A673 (cell line): ENCODE measurements around the gene INTS1. TPM values are rescaled to one million over a fixed set of nuclear protein-coding genes. Genes with fewer than 3 reads are reported as not detected.

Experiments
- BruUV-seq: library from RNA; stranded (reverse); fragments of 400-500 nt; replicated peaks from 2 replicates; lab custom pipeline; 2021; lab: Mats Ljungman, UMichigan
- CTCF ChIA-PET: fragments of 300-600 bp; sonication (Branson Sonifier 250); formaldehyde crosslinking; loops from one replicate; lab custom pipeline; 2022; ENCODE audit warnings: antibody characterized with exemption; lab: Charles Lee
- POLR2A ChIA-PET: fragments of 300-600 bp; sonication (Branson Sonifier 250); formaldehyde crosslinking; loops from one replicate; lab custom pipeline; 2022; ENCODE audit warnings: antibody characterized with exemption; ENCODE audit not compliant: low non-redundant PET; lab: Charles Lee
- DNase-seq: peaks from one replicate; pipeline ENCODE4 v3.0.0-alpha.2; 2015; ENCODE audit warnings: low spot score
- H3K27ac ChIP-seq: fragments of 200-600 bp; sonication (generic); 2 replicates; pipeline ENCODE4 v1.5.1; 2016; ENCODE audit warnings: mixed run types, low read depth, mild to moderate bottlenecking, mixed read lengths, antibody characterized with exemption, low read length; ENCODE audit not compliant: poor library complexity, severe bottlenecking
- H3K27me3 ChIP-seq: fragments of 200-600 bp; sonication (generic); replicated peaks from 2 replicates; pipeline ENCODE4 v1.6.1; 2017; ENCODE audit warnings: mixed run types, low read depth, mild to moderate bottlenecking, mixed read lengths, antibody characterized with exemption, low read length; ENCODE audit not compliant: insufficient read depth, poor library complexity
- H3K36me3 ChIP-seq: fragments of 200-600 bp; sonication (generic); 2 replicates; pipeline ENCODE4 v1.6.1; 2016; ENCODE audit warnings: mixed run types, mild to moderate bottlenecking, mixed read lengths, antibody characterized with exemption, low read length; ENCODE audit not compliant: insufficient read depth, poor library complexity, severe bottlenecking
- H3K4me1 ChIP-seq: fragments of 200-600 bp; sonication (generic); 2 replicates; pipeline ENCODE4 v1.6.1; 2017; ENCODE audit warnings: mixed run types, mild to moderate bottlenecking, mixed read lengths, antibody characterized with exemption, low read length; ENCODE audit not compliant: insufficient read depth, poor library complexity, severe bottlenecking
- H3K4me3 ChIP-seq: fragments of 200-600 bp; sonication (generic); 2 replicates; pipeline ENCODE4 v1.5.1; 2016; ENCODE audit warnings: low read depth, mixed run types, mild to moderate bottlenecking, mixed read lengths, low read length; ENCODE audit not compliant: poor library complexity, severe bottlenecking
- H3K9me3 ChIP-seq: fragments of 200-600 bp; sonication (generic); 2 replicates; pipeline ENCODE4 v1.6.1; 2016; ENCODE audit warnings: mixed run types, low read depth, mild to moderate bottlenecking, mixed read lengths, antibody characterized with exemption, low read length; ENCODE audit not compliant: poor library complexity, severe bottlenecking
- EZH2 ChIP-seq: fragments of 200-600 bp; sonication (generic); IDR thresholded peaks from 2 replicates; pipeline ENCODE4 v1.6.1; 2017; ENCODE audit warnings: borderline replicate concordance, low read depth, mild to moderate bottlenecking, mixed read lengths, antibody characterized with exemption, low read length; ENCODE audit not compliant: poor library complexity, severe bottlenecking
- intact Hi-C: fragments of 100-400 bp; cut with micrococcal nuclease; formaldehyde crosslinking; loops from one replicate; pipeline ENCODE4 v1.10.0; 2022; ENCODE audit not compliant: unreplicated experiment
- total RNA-seq: library from RNA; stranded (reverse); gene quantifications from 2 replicates; pipeline ENCODE4 v1.2.3, GENCODE V29; 2021
- TF ChIP-seq, protein P1 (sequence below): fragments of 300-800, 200-600 bp; sonication (generic); conservative IDR thresholded peaks from 2 replicates; pipeline ENCODE4 v1.5.1; 2017; ENCODE audit warnings: low read depth, mild to moderate bottlenecking, antibody characterized with exemption, low read length, moderate library complexity, mixed read lengths

INTS1 gene
- total RNA-seq, 1 experiment from 2014 or later, result 129 TPM

DNA sequence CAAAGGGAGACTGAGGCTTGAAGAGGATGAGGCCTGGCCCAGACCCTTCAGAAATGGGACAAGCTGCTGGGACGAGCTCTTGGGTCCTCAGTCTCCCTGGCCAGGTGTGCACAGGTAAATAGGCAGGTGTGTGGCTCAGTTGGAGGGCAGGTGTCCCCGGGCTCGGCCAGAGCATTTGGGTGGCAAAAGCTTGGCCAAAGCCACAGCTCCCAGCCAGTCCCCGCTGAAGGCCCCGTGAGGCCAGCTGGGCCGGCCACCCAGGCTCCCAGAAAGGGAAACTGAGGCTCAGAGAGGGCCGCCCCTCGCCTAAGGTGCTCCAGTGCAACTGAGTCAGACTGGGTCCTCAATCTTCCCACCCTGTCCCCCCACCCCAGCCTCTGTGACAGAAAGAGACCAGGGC lies 82.2 kb downstream of the INTS1 start:
- intact Hi-C loops, result no loop called here
- POLR2A ChIA-PET, result interaction anchor here (0.6 kb wide), 1 partner anchor 10 kb away, joined by 3 read pairs; no protein-coding TSS in a partner anchor
- no peak overlapping the region for H3K4me3 ChIP-seq

DNA sequence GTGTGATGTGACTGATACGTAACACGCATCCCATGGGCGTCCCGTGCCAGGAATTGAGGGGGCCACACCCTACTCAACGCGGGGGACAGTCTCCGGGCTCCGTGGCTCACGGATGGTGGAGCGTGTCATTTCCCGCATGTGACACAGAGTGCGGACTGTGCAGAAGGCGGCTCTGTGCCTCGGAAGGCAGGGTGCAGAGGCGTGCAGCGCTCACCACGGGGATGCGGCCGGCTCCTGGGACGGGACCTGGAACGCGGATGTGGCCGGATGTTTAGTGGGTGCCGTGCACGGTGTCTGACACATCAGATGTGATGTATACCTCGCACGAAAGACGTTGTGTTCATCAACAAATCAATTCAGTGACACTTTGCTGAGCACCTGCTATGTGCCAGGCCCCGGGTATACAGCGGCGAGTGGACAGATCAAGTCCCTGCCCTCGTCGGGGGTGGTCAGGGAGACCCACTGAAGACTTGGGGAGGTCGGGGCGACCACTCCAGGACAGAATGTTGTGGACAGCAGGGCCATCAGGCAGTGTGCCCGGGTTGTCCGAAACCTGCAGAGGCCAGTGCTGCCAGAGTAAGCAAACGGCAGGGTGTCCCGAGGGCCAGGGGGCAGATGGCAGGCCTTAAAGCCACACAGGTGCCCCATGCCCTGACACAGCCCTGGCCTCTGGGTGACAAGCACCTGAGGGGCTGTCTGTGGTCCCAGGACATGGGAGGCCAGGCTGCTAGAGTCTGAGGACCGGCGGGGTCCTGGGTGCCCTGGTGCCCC lies 83.0 kb downstream of the INTS1 start:
- no TSS peak for BruUV-seq
- intact Hi-C loops, result no loop called here
- DNase-seq, result no peak
- Histone ChIP-seq H3K27ac (no peak overlapping the region), H3K27me3 (no peaks in the 10 kb centered on the region), H3K9me3 (no peaks in the 10 kb centered on the region), H3K36me3 (no peaks in the 10 kb centered on the region), H3K4me1 (peaks cover 29% of the 10 kb centered on the region), H3K4me3 (no peak overlapping the region)
- ChIA-PET POLR2A (interaction anchor here (0.6 kb wide), 1 partner anchor 9 kb away, joined by 3 read pairs; no protein-coding TSS in a partner anchor), CTCF (no interaction called here)
- TF ChIP-seq EZH2, result no peak
- TF ChIP-seq, protein P1, sequence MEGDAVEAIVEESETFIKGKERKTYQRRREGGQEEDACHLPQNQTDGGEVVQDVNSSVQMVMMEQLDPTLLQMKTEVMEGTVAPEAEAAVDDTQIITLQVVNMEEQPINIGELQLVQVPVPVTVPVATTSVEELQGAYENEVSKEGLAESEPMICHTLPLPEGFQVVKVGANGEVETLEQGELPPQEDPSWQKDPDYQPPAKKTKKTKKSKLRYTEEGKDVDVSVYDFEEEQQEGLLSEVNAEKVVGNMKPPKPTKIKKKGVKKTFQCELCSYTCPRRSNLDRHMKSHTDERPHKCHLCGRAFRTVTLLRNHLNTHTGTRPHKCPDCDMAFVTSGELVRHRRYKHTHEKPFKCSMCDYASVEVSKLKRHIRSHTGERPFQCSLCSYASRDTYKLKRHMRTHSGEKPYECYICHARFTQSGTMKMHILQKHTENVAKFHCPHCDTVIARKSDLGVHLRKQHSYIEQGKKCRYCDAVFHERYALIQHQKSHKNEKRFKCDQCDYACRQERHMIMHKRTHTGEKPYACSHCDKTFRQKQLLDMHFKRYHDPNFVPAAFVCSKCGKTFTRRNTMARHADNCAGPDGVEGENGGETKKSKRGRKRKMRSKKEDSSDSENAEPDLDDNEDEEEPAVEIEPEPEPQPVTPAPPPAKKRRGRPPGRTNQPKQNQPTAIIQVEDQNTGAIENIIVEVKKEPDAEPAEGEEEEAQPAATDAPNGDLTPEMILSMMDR, result no peak

More for the DNA sequence above, 82.2 kb downstream of the INTS1 start:
- H3K4me1 ChIP-seq, result peaks cover 26% of the 10 kb centered on the region
- no peak for TF ChIP-seq EZH2
- TF ChIP-seq, protein P1, result no peak
- BruUV-seq, result no TSS peak
- H3K27ac ChIP-seq, result no peak overlapping the region
- DNase-seq, result no peak
- CTCF ChIA-PET, result no interaction called here
- H3K36me3 ChIP-seq, result no peaks in the 10 kb centered on the region
- H3K27me3 ChIP-seq, result no peaks in the 10 kb centered on the region
- no peaks in the 10 kb centered on the region for H3K9me3 ChIP-seq

Other genes starting within 250 kb of the INTS1 start
- gene MICALL2, start 44.9 kb downstream of the INTS1 start, total RNA-seq, result 10.1 and 11.8 TPM in 2 replicates
- 14.6 and 16.7 TPM in 2 replicates for gene MAFK, start 26.3 kb upstream of the INTS1 start, total RNA-seq
- not detected in 2 replicates for gene TMEM184A, start 51.8 kb upstream of the INTS1 start, total RNA-seq
- 54.9 and 57.9 TPM in 2 replicates for gene PSMG3, start 65.6 kb upstream of the INTS1 start, total RNA-seq
- 0.09 TPM in 1 of 2 replicates, not detected in the other for gene ELFN1, start 165.9 kb upstream of the INTS1 start, total RNA-seq